Tibial artery (tissue), 4 donors: Measurements from ENCODE around the gene MCTP2.

Source experiments
- DNase-seq, 2 donors: peaks; one replicate each; pipeline ENCODE4 v3.0.0-alpha.2; 2019
- H3K27ac ChIP-seq, 2 donors: fragments of 200-600 bp; sonication (generic) in 1 of 2; 1 replicate in 1 of 2; 2 replicates in 1 of 2; pipeline ENCODE4 v1.5.1; 2018 to 2019; ENCODE audit warnings: mild to moderate bottlenecking in 1 of 2
- H3K27me3 ChIP-seq, 2 donors: fragments of 200-600 bp; sonication (generic) in 1 of 2; one replicate each; pipeline versions ENCODE4 v1.5.1 to v1.6.0; 2016 to 2019
- H3K36me3 ChIP-seq, 3 donors: fragments of 200-600 bp; sonication (generic) in 2 of 3; one replicate each; pipeline ENCODE4 v1.5.1; 2016 to 2019; ENCODE audit warnings: mild to moderate bottlenecking in 2 of 3
- H3K4me1 ChIP-seq, 4 donors: fragments of 200-600 bp; sonication (generic) in 2 of 4; 1 replicate in 3 of 4; 2 replicates in 1 of 4; pipeline ENCODE4 v1.5.1; 2016 to 2019
- H3K4me3 ChIP-seq, 2 donors: fragments of 200-600 bp; sonication (generic) in 1 of 2; 1 replicate in 1 of 2; 2 replicates in 1 of 2; pipeline ENCODE4 v1.5.1; 2018 to 2019; ENCODE audit warnings: mild to moderate bottlenecking in 2 of 2
- H3K9me3 ChIP-seq, 3 donors: fragments of 200-600 bp; sonication (generic) in 1 of 3; one replicate each; pipeline ENCODE4 v1.5.1; 2016 to 2019
- CTCF ChIP-seq, 2 experiments: fragments of 200-600 bp in 1 of 2; fragments of 450-650 bp in 1 of 2; IDR thresholded peaks; one replicate each; pipeline ENCODE4 v1.5.1; 2017 to 2019; ENCODE audit warnings: antibody characterized with exemption in 2 of 2, mild to moderate bottlenecking in 1 of 2, moderate library complexity in 1 of 2
- intact Hi-C: fragments of 100-400 bp; cut with DNase I; formaldehyde crosslinking; loops from one replicate; pipeline ENCODE4 v1.15.0; 2023; ENCODE audit warnings: low total_unique reads

Gene MCTP2

GRCh38 chr15:94286583-94286982 is 55.2 kb downstream of the MCTP2 start:
- no peak for TF ChIP-seq CTCF (IDR thresholded peaks at IDR 0.05)
- H3K9me3 ChIP-seq = peaks cover 0 to 4% (median 0%) of the 10 kb centered on the region in 3 donors
- intact Hi-C loops = no loop called here

GRCh38 chr15:94287794-94288246 is 56.5 kb downstream of the MCTP2 start:
- DNase-seq = no peak
- intact Hi-C loops = no loop called here
- no peak overlapping the region for H3K27ac ChIP-seq
- H3K36me3 ChIP-seq = no peaks in the 10 kb centered on the region
- no peak for TF ChIP-seq CTCF (IDR thresholded peaks at IDR 0.05)
- no peaks in the 10 kb centered on the region for H3K4me1 ChIP-seq
- H3K4me3 ChIP-seq = no peak overlapping the region
- peaks cover 0 to 4% (median 0%) of the 10 kb centered on the region in 3 donors for H3K9me3 ChIP-seq
- no peaks in the 10 kb centered on the region for H3K27me3 ChIP-seq

More at GRCh38 chr15:94286583-94286982, 55.2 kb downstream of the MCTP2 start:
- no peak overlapping the region for H3K27ac ChIP-seq
- H3K4me1 ChIP-seq = no peaks in the 10 kb centered on the region
- H3K36me3 ChIP-seq = no peaks in the 10 kb centered on the region
- no peak overlapping the region for H3K4me3 ChIP-seq
- DNase-seq = no peak
- no peaks in the 10 kb centered on the region for H3K27me3 ChIP-seq

- Histone ChIP-seq H3K4me1 (no peaks in the 10 kb centered on the region), H3K36me3 (no peaks in the 10 kb centered on the region), H3K27me3 (no peaks in the 10 kb centered on the region), H3K9me3 (peaks cover 0 to 4% (median 0%) of the 10 kb centered on the region in 3 donors), H3K4me3 (no peak overlapping the region), H3K27ac (no peak overlapping the region)
- DNase-seq = no peak
- intact Hi-C loops = no loop called here
- no peak for TF ChIP-seq CTCF (IDR thresholded peaks at IDR 0.05)
These were observed 59.4 kb downstream of the MCTP2 start for GRCh38 chr15:94290730-94291129.

- Histone ChIP-seq H3K36me3 (no peaks in the 10 kb centered on the region), H3K27ac (no peak overlapping the region), H3K27me3 (no peaks in the 10 kb centered on the region), H3K4me3 (no peak overlapping the region), H3K9me3 (peaks cover 0 to 4% (median 0%) of the 10 kb centered on the region in 3 donors), H3K4me1 (no peaks in the 10 kb centered on the region)
- intact Hi-C loops = no loop called here
- no peak for TF ChIP-seq CTCF (IDR thresholded peaks at IDR 0.05)
- DNase-seq = no peak
These were observed 62.3 kb downstream of the MCTP2 start for GRCh38 chr15:94293411-94294402.

GRCh38 chr15:94294556-94294955 is 63.2 kb downstream of the MCTP2 start:
- no peaks in the 10 kb centered on the region for H3K4me1 ChIP-seq
- H3K9me3 ChIP-seq = peaks cover 0 to 4% (median 0%) of the 10 kb centered on the region in 3 donors
- no peak overlapping the region for H3K4me3 ChIP-seq
- DNase-seq = no peak
- H3K27ac ChIP-seq = no peak overlapping the region
- intact Hi-C loops = no loop called here
- no peaks in the 10 kb centered on the region for H3K27me3 ChIP-seq
- no peak for TF ChIP-seq CTCF (IDR thresholded peaks at IDR 0.05)
- no peaks in the 10 kb centered on the region for H3K36me3 ChIP-seq
